H1 (cell line): ENCODE measurements around the gene AFTPH. TPM values are rescaled to one million over a fixed set of nuclear protein-coding genes. Genes with fewer than 3 reads are reported as not detected.

Source experiments
- CTCF ChIA-PET: fragments of 300-600 bp; sonication (Branson Sonifier 250); formaldehyde crosslinking; loops from one replicate; lab custom pipeline; 2021; ENCODE audit not compliant: partially characterized antibody; lab: Charles Lee
- POLR2A ChIA-PET: fragments of 300-600 bp; sonication (Branson Sonifier 250); formaldehyde crosslinking; loops from one replicate; lab custom pipeline; 2021; ENCODE audit warnings: inconsistent platforms; ENCODE audit not compliant: partially characterized antibody; lab: Charles Lee
- DNase-seq, 2 experiments: peaks; one replicate each; pipeline versions ENCODE4 v3.0.0 to v3.0.0-alpha.2; 2010 to 2022; ENCODE audit warnings: low spot score in 2 of 2, low read depth in 1 of 2, mixed read lengths in 1 of 2
- FAIRE-seq: peaks from 2 replicates; lab custom pipeline; 2011; peaks lifted over from hg19 to GRCh38; lab: Jason Lieb, UNC
- H2AFZ ChIP-seq: 2 replicates; pipeline ENCODE4 v1.8.1; 2012; ENCODE audit warnings: low read length, inconsistent platforms
- H2AK5ac ChIP-seq: 2 replicates; pipeline ENCODE4 v1.6.1; 2013; ENCODE audit warnings: low read depth, low read length
- H2BK120ac ChIP-seq: replicated peaks from 2 replicates; pipeline ENCODE3; 2013; ENCODE audit warnings: low read depth, low read length, inconsistent platforms
- H2BK12ac ChIP-seq: 2 replicates; pipeline ENCODE4 v1.6.1; 2013; ENCODE audit warnings: low read depth, low read length
- H2BK15ac ChIP-seq: 2 replicates; pipeline ENCODE4 v1.6.1; 2013; ENCODE audit warnings: low read length
- H2BK20ac ChIP-seq: 2 replicates; pipeline ENCODE4 v1.6.1; 2013; ENCODE audit warnings: low read length
- H2BK5ac ChIP-seq: 2 replicates; pipeline ENCODE4 v1.6.1; 2013; ENCODE audit warnings: low read depth, low read length
- H3K14ac ChIP-seq: 2 replicates; pipeline ENCODE4 v1.6.1; 2013; ENCODE audit warnings: inconsistent platforms; ENCODE audit not compliant: insufficient read length
- H3K18ac ChIP-seq: 2 replicates; pipeline ENCODE4 v1.6.1; 2013; ENCODE audit warnings: low read length; ENCODE audit errors: extremely low read depth
- H3K23ac ChIP-seq: 2 replicates; pipeline ENCODE4 v1.6.1; 2013; ENCODE audit warnings: inconsistent platforms; ENCODE audit not compliant: insufficient read length
- H3K23me2 ChIP-seq: 2 replicates; pipeline ENCODE4 v1.6.1; 2013; ENCODE audit warnings: low read depth, low read length
- H3K27ac ChIP-seq: 2 replicates; pipeline ENCODE4 v1.6.1; 2011; ENCODE audit warnings: low read depth, low read length, inconsistent platforms
- H3K27me3 ChIP-seq, 4 experiments: replicated peaks in 1 of 4; 1 replicate in 1 of 4; 2 replicates in 3 of 4; pipeline versions ENCODE4 v1.6.1 to v1.8.1; 2011 to 2013; ENCODE audit warnings: low read length in 3 of 4, mild to moderate bottlenecking in 3 of 4, inconsistent platforms in 2 of 4, mixed read lengths in 2 of 4, moderate library complexity in 1 of 4; ENCODE audit not compliant: control insufficient read depth in 3 of 4, insufficient read depth in 3 of 4; ENCODE audit errors: extremely low read depth in 1 of 4
- H3K36me3 ChIP-seq, 4 experiments: 2 replicates each; pipeline versions ENCODE4 v1.6.1 to v1.8.1; 2011 to 2013; ENCODE audit warnings: mild to moderate bottlenecking in 4 of 4, low read length in 3 of 4, moderate library complexity in 2 of 4, control low read depth in 1 of 4, inconsistent platforms in 1 of 4; ENCODE audit not compliant: insufficient read depth in 4 of 4, control insufficient read depth in 2 of 4
- H3K4ac ChIP-seq: replicated peaks from 2 replicates; pipeline ENCODE3; 2013; ENCODE audit warnings: low read length, low read depth, mixed read lengths, inconsistent platforms; ENCODE audit not compliant: insufficient read length
- H3K4me1 ChIP-seq, 4 experiments: replicated peaks in 1 of 4; 1 replicate in 1 of 4; 2 replicates in 3 of 4; pipeline versions ENCODE4 v1.6.1 to v1.8.1; 2011 to 2013; ENCODE audit warnings: low read length in 3 of 4, inconsistent platforms in 2 of 4, mixed read lengths in 1 of 4; ENCODE audit not compliant: insufficient read depth in 4 of 4, control insufficient read depth in 3 of 4
- H3K4me2 ChIP-seq, 2 experiments: 2 replicates each; pipeline versions ENCODE4 v1.6.1 to v1.8.1; 2011 to 2013; ENCODE audit warnings: low read depth in 2 of 2, low read length in 2 of 2, control low read depth in 1 of 2, inconsistent platforms in 1 of 2, mild to moderate bottlenecking in 1 of 2; ENCODE audit not compliant: insufficient read depth in 1 of 2
- H3K4me3 ChIP-seq, 4 experiments: fragments of 200-600, 300-600 bp in 1 of 4; sonication (generic), shearing (Covaris generic), sonication (Bioruptor Twin) in 1 of 4; 2 replicates each; pipeline versions ENCODE4 v1.5.1 to v1.8.1; 2011 to 2016; ENCODE audit warnings: low read length in 4 of 4, low read depth in 3 of 4, control low read depth in 2 of 4, inconsistent platforms in 2 of 4, mild to moderate bottlenecking in 2 of 4, mixed read lengths in 1 of 4, moderate library complexity in 1 of 4; ENCODE audit not compliant: insufficient read depth in 2 of 4; ENCODE audit errors: extremely low read depth in 1 of 4
- H3K56ac ChIP-seq: replicated peaks from 2 replicates; pipeline ENCODE3; 2013; ENCODE audit warnings: low read depth, mild to moderate bottlenecking, mixed read lengths, low read length, inconsistent platforms; ENCODE audit not compliant: insufficient read length
- H3K79me1 ChIP-seq: 2 replicates; pipeline ENCODE4 v1.6.1; 2013; ENCODE audit warnings: low read depth, low read length, control low read depth
- H3K79me2 ChIP-seq, 2 experiments: 2 replicates each; pipeline versions ENCODE4 v1.6.1 to v1.8.1; 2012 to 2013; ENCODE audit warnings: low read length in 2 of 2, mild to moderate bottlenecking in 2 of 2, inconsistent platforms in 1 of 2; ENCODE audit not compliant: insufficient read depth in 2 of 2, control insufficient read depth in 1 of 2
- H3K9ac ChIP-seq, 4 experiments: replicated peaks in 1 of 4; 1 replicate in 1 of 4; 2 replicates in 3 of 4; pipeline versions ENCODE4 v1.6.1 to v1.8.1; 2011 to 2013; ENCODE audit warnings: low read depth in 3 of 4, low read length in 3 of 4, control low read depth in 2 of 4, mild to moderate bottlenecking in 2 of 4, moderate library complexity in 2 of 4, inconsistent platforms in 1 of 4; ENCODE audit errors: extremely low read depth in 1 of 4
- H3K9me3 ChIP-seq, 2 experiments: 2 replicates each; pipeline versions ENCODE4 v1.6.1 to v1.8.1; 2012 to 2013; ENCODE audit warnings: mild to moderate bottlenecking in 2 of 2, moderate library complexity in 2 of 2, control low read depth in 1 of 2, inconsistent platforms in 1 of 2, low read depth in 1 of 2, low read length in 1 of 2, mixed read lengths in 1 of 2; ENCODE audit not compliant: insufficient read depth in 2 of 2
- H4K20me1 ChIP-seq, 2 experiments: replicated peaks in 1 of 2; 2 replicates each; pipeline versions ENCODE3 to v1.8.1; 2011 to 2013; ENCODE audit warnings: inconsistent platforms in 2 of 2, low read length in 2 of 2, mild to moderate bottlenecking in 1 of 2; ENCODE audit not compliant: insufficient read depth in 2 of 2, control insufficient read depth in 1 of 2
- H4K5ac ChIP-seq: 2 replicates; pipeline ENCODE4 v1.6.1; 2013; ENCODE audit warnings: low read length, low read depth, mixed read lengths, inconsistent platforms; ENCODE audit not compliant: insufficient read length
- H4K8ac ChIP-seq: 2 replicates; pipeline ENCODE4 v1.8.0; 2013; ENCODE audit warnings: mild to moderate bottlenecking, moderate library complexity, low read length, inconsistent platforms; ENCODE audit not compliant: insufficient read depth; ENCODE audit errors: extremely low read depth
- H4K91ac ChIP-seq: replicated peaks from 2 replicates; pipeline ENCODE3; 2013; ENCODE audit warnings: low read length, mixed read lengths, inconsistent platforms; ENCODE audit not compliant: insufficient read length
- HDAC2 ChIP-seq, 2 experiments: fragments of 300-600 bp in 1 of 2; sonication (generic) in 1 of 2; IDR thresholded peaks; 2 replicates each; pipeline ENCODE4 v1.6.1; 2011 to 2012; ENCODE audit warnings: low read depth in 2 of 2, low read length in 2 of 2, mild to moderate bottlenecking in 2 of 2, moderate library complexity in 2 of 2, borderline replicate concordance in 1 of 2, inconsistent platforms in 1 of 2
- KDM1A ChIP-seq: fragments of 200-600, 300-600 bp; sonication (generic); IDR thresholded peaks from 2 replicates; pipeline ENCODE4 v1.7.1; 2016; ENCODE audit warnings: mild to moderate bottlenecking, low read length, borderline replicate concordance
- SIX5 ChIP-seq: IDR thresholded peaks from 2 replicates; pipeline ENCODE4 v1.6.1; 2011; ENCODE audit warnings: mild to moderate bottlenecking, low read depth, low read length
- TAF7 ChIP-seq: optimal IDR thresholded peaks from 2 replicates; pipeline ENCODE3; 2011; ENCODE audit warnings: low read depth, mild to moderate bottlenecking, inconsistent platforms, low read length, moderate library complexity, borderline replicate concordance
- USF2 ChIP-seq: IDR thresholded peaks from 2 replicates; pipeline ENCODE4 v1.6.1; 2011; ENCODE audit warnings: low read length, improper control_type of control experiment
- whole genome bisulfite sequencing, 2 experiments: shearing (Covaris generic) in 1 of 2; methylation state at CpG; one replicate each; pipeline versions ENCODE4 v1.1.6 to v1.1.7; 2013 to 2015; ENCODE audit warnings: low lambda C conversion rate in 2 of 2, mixed read lengths in 2 of 2, inconsistent platforms in 1 of 2, low coverage in 1 of 2, missing lambda C conversion rate in 1 of 2; ENCODE audit not compliant: insufficient replicate concordance in 2 of 2, insufficient coverage in 1 of 2, insufficient read length in 1 of 2; ENCODE audit errors: extremely low coverage in 1 of 2, missing lambda C conversion rate in 1 of 2; 5-methylcytosine and 5-hydroxymethylcytosine counted together
- polyA plus RNA-seq, 7 experiments: library from polyadenylated mRNA; depleted of rRNA in 3 of 7; stranded (reverse) in 5 of 7; unstranded in 2 of 7; fragments of >200 nt in 5 of 7; fragments of 200-250 nt in 2 of 7; gene quantifications; 1 replicate in 5 of 7; 2 replicates in 1 of 7; 4 replicates in 1 of 7; pipeline versions ENCODE4 v1.2.1 to v1.2.3, GENCODE V29; 2011 to 2013; ENCODE audit warnings: missing spikeins in 2 of 7, mixed read lengths in 2 of 7
- total RNA-seq: library from RNA; stranded (reverse); fragmentation: NEBNext Ultra II Directional; extraction: Animal tissue kit (Norgen Biotek cat#: 25700); gene quantifications from 2 replicates; pipeline ENCODE4 v1.2.1, GENCODE V29; 2021

Gene AFTPH
- total and polyA plus RNA-seq, 2 of the 8 experiments (the other 6 are each of a cell fraction or from before 2014, with no cell fraction given): 7.3 to 15.0 TPM

- Histone ChIP-seq H3K4me3 (no peak overlapping the region), H3K9ac (no peak overlapping the region), H3K36me3 (no peaks in the 10 kb centered on the region), H2BK120ac (no peak overlapping the region), H2BK20ac (no peak overlapping the region), H2BK5ac (no peak overlapping the region), H3K9me3 (no peaks in the 10 kb centered on the region), H3K27ac (no peak overlapping the region), H4K91ac (no peak overlapping the region), H4K5ac (no peak overlapping the region), H3K23me2 (no peaks in the 10 kb centered on the region), H4K20me1 (no peaks in the 10 kb centered on the region), H3K23ac (no peak overlapping the region), H3K14ac (no peak overlapping the region), H3K18ac (no peak overlapping the region; the same call in 1 of the 2 replicates), H3K27me3 (no peaks in the 10 kb centered on the region), H4K8ac (no peak overlapping the region), H3K79me1 (no peaks in the 10 kb centered on the region), H2BK15ac (no peak overlapping the region), H3K79me2 (no peaks in the 10 kb centered on the region), H2BK12ac (no peak overlapping the region), H3K56ac (no peak overlapping the region), H2AFZ (no peak overlapping the region), H3K4me1 (peaks cover 5 to 7% (median 5%) of the 10 kb centered on the region in 4 experiments; a peak in 4 of 7 replicates), H3K4ac (no peak overlapping the region), H2AK5ac (peak overlapping the region; percentile 15; the same call in 1 of the 2 replicates), H3K4me2 (no peak overlapping the region)
- ChIA-PET POLR2A (interaction anchor here (0.7 to 1.9 kb wide), 3 partner anchors 16 to 26 kb away, joined by 3 to 5 read pairs (median 4); partner anchors contain the start of gene SERTAD2), CTCF (interaction anchor here (0.6 to 27.4 kb wide), 16 partner anchors 6 to 412 kb away, joined by 3 to 389 read pairs (median 3); partner anchors contain the start of gene SERTAD2)
- DNase-seq (no peak), FAIRE-seq (no peak)
- 90% methylated on average over 14 of the region's 14 CpGs; no CpG with 5 or more reads in 1 of the 2 experiments for WGBS, 2 experiments
- TF ChIP-seq SIX5: no peak
- no peak for TF ChIP-seq USF2
- peak in 1 of 2 experiments; percentile 68; a peak in 1 of 4 replicates for TF ChIP-seq HDAC2 (IDR thresholded peaks at IDR 0.05; ENCODE audit: borderline replicate concordance in 1 of 2, low read depth in 2 of 2, low read length in 2 of 2)
- no peak for TF ChIP-seq TAF7
- TF ChIP-seq KDM1A: peak; percentile 76
Measured at GRCh38 chr2:64627860-64628841, 104.0 kb downstream of the AFTPH start.
